ENCODE results near the gene ZNF827.

The ZNF827 gene, protein sequence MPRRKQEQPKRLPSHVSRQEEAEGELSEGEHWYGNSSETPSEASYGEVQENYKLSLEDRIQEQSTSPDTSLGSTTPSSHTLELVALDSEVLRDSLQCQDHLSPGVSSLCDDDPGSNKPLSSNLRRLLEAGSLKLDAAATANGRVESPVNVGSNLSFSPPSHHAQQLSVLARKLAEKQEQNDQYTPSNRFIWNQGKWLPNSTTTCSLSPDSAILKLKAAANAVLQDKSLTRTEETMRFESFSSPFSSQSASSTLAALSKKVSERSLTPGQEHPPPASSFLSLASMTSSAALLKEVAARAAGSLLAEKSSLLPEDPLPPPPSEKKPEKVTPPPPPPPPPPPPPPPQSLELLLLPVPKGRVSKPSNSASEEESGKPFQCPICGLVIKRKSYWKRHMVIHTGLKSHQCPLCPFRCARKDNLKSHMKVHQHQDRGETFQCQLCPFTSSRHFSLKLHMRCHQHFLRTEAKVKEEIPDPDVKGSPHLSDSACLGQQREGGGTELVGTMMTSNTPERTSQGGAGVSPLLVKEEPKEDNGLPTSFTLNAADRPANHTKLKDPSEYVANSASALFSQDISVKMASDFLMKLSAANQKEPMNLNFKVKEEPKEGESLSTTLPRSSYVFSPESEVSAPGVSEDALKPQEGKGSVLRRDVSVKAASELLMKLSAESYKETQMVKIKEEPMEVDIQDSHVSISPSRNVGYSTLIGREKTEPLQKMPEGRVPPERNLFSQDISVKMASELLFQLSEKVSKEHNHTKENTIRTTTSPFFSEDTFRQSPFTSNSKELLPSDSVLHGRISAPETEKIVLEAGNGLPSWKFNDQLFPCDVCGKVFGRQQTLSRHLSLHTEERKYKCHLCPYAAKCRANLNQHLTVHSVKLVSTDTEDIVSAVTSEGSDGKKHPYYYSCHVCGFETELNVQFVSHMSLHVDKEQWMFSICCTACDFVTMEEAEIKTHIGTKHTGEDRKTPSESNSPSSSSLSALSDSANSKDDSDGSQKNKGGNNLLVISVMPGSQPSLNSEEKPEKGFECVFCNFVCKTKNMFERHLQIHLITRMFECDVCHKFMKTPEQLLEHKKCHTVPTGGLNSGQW

DNA sequence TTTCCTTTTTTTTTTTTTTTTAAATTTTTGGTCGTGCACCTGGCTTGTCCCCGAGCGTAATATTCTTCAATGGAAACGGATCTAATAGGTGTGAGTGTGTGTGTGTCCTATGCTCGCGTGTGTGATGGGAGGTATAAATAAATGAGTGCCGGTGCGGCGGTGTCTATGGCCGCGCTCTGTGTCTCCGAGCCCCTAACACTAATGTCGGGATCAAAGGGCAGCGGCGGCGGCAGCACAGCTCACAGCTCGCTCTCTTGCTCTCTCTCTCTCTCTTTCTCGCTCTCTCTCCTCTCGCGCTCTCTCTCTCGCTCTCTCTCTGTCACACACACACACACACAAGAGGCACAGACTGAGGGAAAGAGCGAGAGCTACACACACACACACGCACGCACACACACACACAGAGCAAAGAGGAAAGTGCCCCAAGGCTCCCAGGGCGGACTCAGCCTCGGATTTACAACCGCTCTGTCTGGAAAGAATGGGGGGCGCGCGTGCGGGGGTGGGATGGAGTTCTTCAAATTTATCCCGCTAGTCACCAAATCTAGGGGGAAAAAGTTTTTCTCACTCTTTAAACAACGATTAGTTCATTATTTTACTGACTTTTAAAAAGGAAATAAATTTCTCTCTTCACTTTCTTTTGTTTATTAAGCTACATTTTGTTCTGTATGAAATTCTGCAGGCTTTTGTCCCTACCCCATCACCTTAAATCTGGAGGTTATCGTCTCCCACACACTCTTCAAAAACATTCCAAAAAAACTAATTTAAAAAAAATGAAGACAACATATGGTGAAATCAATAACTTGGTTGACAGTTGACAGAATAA is at the start of gene ZNF827:
ZNF827 (minus strand) TSS at position 206 of the 823 bp plus-strand sequence. CDS start 416 bp downstream, outside the sequence.
- DNase-seq (ENCODE audit: low spot score) (peak; percentile 61), ATAC-seq (ENCODE audit: low read depth) (peak; percentile 38)
- Histone ChIP-seq H3K27me3 (ENCODE audit: insufficient read depth, poor library complexity, severe bottlenecking) (no peaks in the 10 kb centered on the region), H3K36me3 (ENCODE audit: low read depth) (no peaks in the 10 kb centered on the region), H3K27ac (ENCODE audit: poor library complexity, severe bottlenecking) (peak within 1 kb of the TSS; percentile 75), H3K4me3 (ENCODE audit: severe bottlenecking) (peak within 1 kb of the TSS; percentile 73), H3K4me1 (ENCODE audit: insufficient read depth, poor library complexity, severe bottlenecking) (peaks cover 12% of the 10 kb centered on the region), H3K9me3 (ENCODE audit: severe bottlenecking) (no peaks in the 10 kb centered on the region)
- TF ChIP-seq, protein P1, sequence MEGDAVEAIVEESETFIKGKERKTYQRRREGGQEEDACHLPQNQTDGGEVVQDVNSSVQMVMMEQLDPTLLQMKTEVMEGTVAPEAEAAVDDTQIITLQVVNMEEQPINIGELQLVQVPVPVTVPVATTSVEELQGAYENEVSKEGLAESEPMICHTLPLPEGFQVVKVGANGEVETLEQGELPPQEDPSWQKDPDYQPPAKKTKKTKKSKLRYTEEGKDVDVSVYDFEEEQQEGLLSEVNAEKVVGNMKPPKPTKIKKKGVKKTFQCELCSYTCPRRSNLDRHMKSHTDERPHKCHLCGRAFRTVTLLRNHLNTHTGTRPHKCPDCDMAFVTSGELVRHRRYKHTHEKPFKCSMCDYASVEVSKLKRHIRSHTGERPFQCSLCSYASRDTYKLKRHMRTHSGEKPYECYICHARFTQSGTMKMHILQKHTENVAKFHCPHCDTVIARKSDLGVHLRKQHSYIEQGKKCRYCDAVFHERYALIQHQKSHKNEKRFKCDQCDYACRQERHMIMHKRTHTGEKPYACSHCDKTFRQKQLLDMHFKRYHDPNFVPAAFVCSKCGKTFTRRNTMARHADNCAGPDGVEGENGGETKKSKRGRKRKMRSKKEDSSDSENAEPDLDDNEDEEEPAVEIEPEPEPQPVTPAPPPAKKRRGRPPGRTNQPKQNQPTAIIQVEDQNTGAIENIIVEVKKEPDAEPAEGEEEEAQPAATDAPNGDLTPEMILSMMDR (IDR thresholded peaks at IDR 0.05; ENCODE audit: poor library complexity, severe bottlenecking): no peak

DNA sequence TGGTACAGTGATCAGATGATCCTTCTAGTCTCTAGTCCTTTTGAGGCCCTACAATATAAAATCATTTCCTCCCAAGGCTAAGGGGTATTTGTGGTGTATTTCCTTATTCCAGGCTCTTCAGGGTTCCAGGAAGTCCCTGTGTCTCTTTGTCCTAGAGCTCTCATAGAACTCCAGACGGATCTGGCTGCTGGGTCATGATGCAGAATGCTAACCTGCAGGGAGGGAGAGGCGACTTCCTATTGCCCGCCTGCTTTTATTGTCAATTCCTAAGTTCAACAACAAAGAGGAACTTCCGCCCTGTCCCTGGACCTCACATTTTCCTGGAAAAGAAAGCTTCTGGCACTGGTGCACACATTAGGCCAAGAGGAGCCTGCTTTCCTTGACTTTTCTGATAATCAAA is 45.9 kb upstream of the ZNF827 start:
- no peak overlapping the region for H3K4me3 ChIP-seq (ENCODE audit: severe bottlenecking)
- H3K9me3 ChIP-seq (ENCODE audit: severe bottlenecking): no peaks in the 10 kb centered on the region
- no peaks in the 10 kb centered on the region for H3K4me1 ChIP-seq (ENCODE audit: insufficient read depth, poor library complexity, severe bottlenecking)
- DNase-seq (ENCODE audit: low spot score) (no peak), ATAC-seq (ENCODE audit: low read depth) (no peak)
- H3K36me3 ChIP-seq (ENCODE audit: low read depth): no peaks in the 10 kb centered on the region
- no peaks in the 10 kb centered on the region for H3K27me3 ChIP-seq (ENCODE audit: insufficient read depth, poor library complexity, severe bottlenecking)
- H3K27ac ChIP-seq (ENCODE audit: poor library complexity, severe bottlenecking): no peak overlapping the region
- TF ChIP-seq, protein P1 (IDR thresholded peaks at IDR 0.05; ENCODE audit: poor library complexity, severe bottlenecking): no peak

DNA sequence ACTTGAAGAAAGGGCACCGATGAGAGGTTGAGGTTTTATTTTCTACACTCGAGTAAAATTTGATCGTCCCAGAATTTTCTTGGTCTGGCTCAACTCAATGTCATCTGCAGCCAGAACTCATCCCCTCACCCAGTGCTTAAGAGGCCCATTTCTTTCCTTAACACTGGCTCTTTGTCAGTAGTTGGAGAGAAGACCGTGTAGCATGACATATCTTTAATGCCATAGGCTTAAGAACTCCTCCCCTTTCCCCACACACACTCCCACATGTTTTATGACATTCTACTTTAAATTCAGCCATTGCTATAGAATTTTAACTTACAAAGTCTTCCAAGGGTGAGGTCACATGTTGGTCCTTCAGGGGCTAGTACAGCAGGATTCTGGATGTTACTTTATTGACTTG is 44.2 kb upstream of the ZNF827 start:
- no peaks in the 10 kb centered on the region for H3K4me1 ChIP-seq (ENCODE audit: insufficient read depth, poor library complexity, severe bottlenecking)
- DNase-seq (ENCODE audit: low spot score): no peak
- no peaks in the 10 kb centered on the region for H3K9me3 ChIP-seq (ENCODE audit: severe bottlenecking)
- H3K27me3 ChIP-seq (ENCODE audit: insufficient read depth, poor library complexity, severe bottlenecking): no peaks in the 10 kb centered on the region
- no peak overlapping the region for H3K27ac ChIP-seq (ENCODE audit: poor library complexity, severe bottlenecking)
- no peak for ATAC-seq (ENCODE audit: low read depth)
- TF ChIP-seq, protein P1 (IDR thresholded peaks at IDR 0.05; ENCODE audit: poor library complexity, severe bottlenecking): no peak
- no peak overlapping the region for H3K4me3 ChIP-seq (ENCODE audit: severe bottlenecking)
- no peaks in the 10 kb centered on the region for H3K36me3 ChIP-seq (ENCODE audit: low read depth)

GRCh38 chr4:145979160-145979559 is 40.5 kb upstream of the ZNF827 start:
- DNase-seq (ENCODE audit: low spot score) (no peak), ATAC-seq (ENCODE audit: low read depth) (no peak)
- TF ChIP-seq, protein P1 (IDR thresholded peaks at IDR 0.05; ENCODE audit: poor library complexity, severe bottlenecking): no peak
- Histone ChIP-seq H3K27ac (ENCODE audit: poor library complexity, severe bottlenecking) (no peak overlapping the region), H3K27me3 (ENCODE audit: insufficient read depth, poor library complexity, severe bottlenecking) (no peaks in the 10 kb centered on the region), H3K4me1 (ENCODE audit: insufficient read depth, poor library complexity, severe bottlenecking) (no peaks in the 10 kb centered on the region), H3K4me3 (ENCODE audit: severe bottlenecking) (no peak overlapping the region), H3K36me3 (ENCODE audit: low read depth) (no peaks in the 10 kb centered on the region), H3K9me3 (ENCODE audit: severe bottlenecking) (no peaks in the 10 kb centered on the region)

Measured in RWPE2 (cell line).